HG02870 (cell line): ENCODE data around the gene BATF.

Source experiments
- ATAC-seq: cut with Tn5 transposase; IDR thresholded peaks from one replicate; pipeline ENCODE4 v1.9.1; 2021; ENCODE audit warnings: mild to moderate bottlenecking, moderate library complexity; ENCODE audit not compliant: unreplicated experiment

The BATF gene

GRCh38 chr14:75559451-75560222 lies 37.4 kb downstream of the BATF start:
- ATAC-seq, result no peak

- ATAC-seq, result peak; percentile 45
Measured at GRCh38 chr14:75561013-75561432, 38.8 kb downstream of the BATF start.

- ATAC-seq, result no peak
Measured at GRCh38 chr14:75562089-75562488, 39.8 kb downstream of the BATF start.

GRCh38 chr14:75562489-75562888 lies 40.2 kb downstream of the BATF start:
- ATAC-seq, result no peak

- ATAC-seq, result no peak
Measured at GRCh38 chr14:75563931-75564330, 41.7 kb downstream of the BATF start.

- ATAC-seq, result no peak
Measured at GRCh38 chr14:75565056-75565455, 42.8 kb downstream of the BATF start.

GRCh38 chr14:75566321-75566720 lies 44.1 kb downstream of the BATF start:
- no peak for ATAC-seq

GRCh38 chr14:75566752-75567151 lies 44.5 kb downstream of the BATF start:
- no peak for ATAC-seq

GRCh38 chr14:75568140-75568539 lies 45.9 kb downstream of the BATF start:
- ATAC-seq, result no peak

- no peak for ATAC-seq
Measured at GRCh38 chr14:75568791-75569190, 46.5 kb downstream of the BATF start.

- ATAC-seq, result no peak
Measured at GRCh38 chr14:75570797-75571196, 48.5 kb downstream of the BATF start.

- ATAC-seq, result no peak
Measured at GRCh38 chr14:75572104-75572503, 49.8 kb downstream of the BATF start.

- ATAC-seq, result no peak
Measured at GRCh38 chr14:75577090-75577489, 54.8 kb downstream of the BATF start.

- ATAC-seq, result peak; percentile 59
Measured at GRCh38 chr14:75577729-75578101, 55.4 kb downstream of the BATF start.

GRCh38 chr14:75578102-75578785 lies 56.0 kb downstream of the BATF start, which contains the start of gene FLVCR2:
Gene FLVCR2, plus strand, starts transcription at chr14:75578620. Its CDS starts 353 bp downstream, at chr14:75578973.
- ATAC-seq, result peak; percentile 31

GRCh38 chr14:75578786-75579337 lies 56.6 kb downstream of the BATF start:
- ATAC-seq, result peak; percentile 20

GRCh38 chr14:75579338-75579864 lies 57.1 kb downstream of the BATF start:
- no peak for ATAC-seq

- no peak for ATAC-seq
Measured at GRCh38 chr14:75579882-75580281, 57.6 kb downstream of the BATF start.

- no peak for ATAC-seq
Measured at GRCh38 chr14:75587388-75587787, 65.1 kb downstream of the BATF start.

- ATAC-seq, result no peak
Measured at GRCh38 chr14:75589931-75590330, 67.7 kb downstream of the BATF start.

- no peak for ATAC-seq
Measured at GRCh38 chr14:75591331-75591946, 69.2 kb downstream of the BATF start.
